Activated naive CD4-positive, alpha-beta T cell treated with Interleukin-2 at 50 U/mL for 16 hours (primary cell): ENCODE measurements around the gene GJD2.

ENCODE experiments used
- DNase-seq: peaks from one replicate; pipeline ENCODE4 v3.0.0-alpha.2; 2020

The GJD2 gene

GRCh38 chr15:34772312-34772711, 17.5 kb upstream of the GJD2 start:
- no peak for DNase-seq

GRCh38 chr15:34769711-34770110, 14.9 kb upstream of the GJD2 start:
- DNase-seq: no peak

GRCh38 chr15:34768530-34768929, 13.7 kb upstream of the GJD2 start:
- DNase-seq: no peak

GRCh38 chr15:34765741-34766140, 10.9 kb upstream of the GJD2 start:
- no peak for DNase-seq

- no peak for DNase-seq
Measured at GRCh38 chr15:34760909-34761308, 6.1 kb upstream of the GJD2 start.

GRCh38 chr15:34759992-34760391, 5.2 kb upstream of the GJD2 start:
- DNase-seq: no peak

- no peak for DNase-seq
Measured at GRCh38 chr15:34759347-34759746, 4.5 kb upstream of the GJD2 start.

GRCh38 chr15:34757262-34757661, 2.5 kb upstream of the GJD2 start:
- no peak for DNase-seq

GRCh38 chr15:34755419-34755773, 598 bp upstream of the GJD2 start:
- no peak for DNase-seq

- no peak for DNase-seq
Measured at GRCh38 chr15:34754171-34754601, 612 bp downstream of the GJD2 start.

GRCh38 chr15:34753236-34753894, 1.4 kb downstream of the GJD2 start:
- DNase-seq: no peak

GRCh38 chr15:34749691-34750090, 5.1 kb downstream of the GJD2 start:
- DNase-seq: no peak

GRCh38 chr15:34739346-34739745, 15.5 kb downstream of the GJD2 start:
- DNase-seq: no peak

- no peak for DNase-seq
Measured at GRCh38 chr15:34738002-34738401, 16.8 kb downstream of the GJD2 start.

- no peak for DNase-seq
Measured at GRCh38 chr15:34737477-34737876, 17.3 kb downstream of the GJD2 start.

- DNase-seq: no peak
Measured at GRCh38 chr15:34734303-34734702, 20.5 kb downstream of the GJD2 start.

GRCh38 chr15:34733621-34734020, 21.2 kb downstream of the GJD2 start:
- DNase-seq: no peak

GRCh38 chr15:34732430-34732829, 22.4 kb downstream of the GJD2 start:
- DNase-seq: no peak

GRCh38 chr15:34730701-34731100, 24.1 kb downstream of the GJD2 start:
- DNase-seq: no peak

GRCh38 chr15:34729886-34730285, 24.9 kb downstream of the GJD2 start:
- DNase-seq: no peak

GRCh38 chr15:34729056-34729455, 25.7 kb downstream of the GJD2 start:
- DNase-seq: no peak

GRCh38 chr15:34726406-34727100, 28.2 kb downstream of the GJD2 start:
- DNase-seq: no peak

- no peak for DNase-seq
Measured at GRCh38 chr15:34725556-34725955, 29.2 kb downstream of the GJD2 start.

- no peak for DNase-seq
Measured at GRCh38 chr15:34724481-34724880, 30.3 kb downstream of the GJD2 start.

GRCh38 chr15:34722439-34722836, 32.4 kb downstream of the GJD2 start:
- no peak for DNase-seq
